Neural cell (in vitro differentiated cells): Measurements from ENCODE around the gene PLA2G2C. TPM values are rescaled to one million over a fixed set of nuclear protein-coding genes. Genes with fewer than 3 reads are reported as not detected.

ENCODE experiments used
- H2AFZ ChIP-seq: fragments of 200-600, 300-800 bp; sonication (generic), shearing (Covaris generic); 2 replicates; pipeline ENCODE4 v1.6.0; 2014; ENCODE audit warnings: low read depth, mild to moderate bottlenecking, antibody characterized with exemption, low read length, moderate library complexity
- H3F3A ChIP-seq: fragments of 200-600 bp; shearing (Covaris generic); 2 replicates; pipeline ENCODE4 v1.6.1; 2016; ENCODE audit warnings: mild to moderate bottlenecking, moderate library complexity, mixed read lengths, antibody characterized with exemption, low read length; ENCODE audit not compliant: insufficient read depth, poor library complexity, severe bottlenecking
- H3K27ac ChIP-seq: fragments of 200-600, 300-800 bp; sonication (generic), shearing (Covaris generic); 2 replicates; pipeline ENCODE4 v1.5.1; 2014; ENCODE audit warnings: mild to moderate bottlenecking, low read length, moderate library complexity
- H3K27me3 ChIP-seq: fragments of 300-800, 200-600 bp; sonication (generic), shearing (Covaris generic); 2 replicates; pipeline ENCODE4 v1.6.0; 2014; ENCODE audit warnings: mild to moderate bottlenecking, low read depth, low read length, moderate library complexity; ENCODE audit not compliant: insufficient read depth
- H3K36me3 ChIP-seq: fragments of 300-800, 200-600 bp; sonication (generic), shearing (Covaris generic); 2 replicates; pipeline ENCODE4 v1.5.1; 2014; ENCODE audit warnings: mild to moderate bottlenecking, antibody characterized with exemption, low read length, moderate library complexity; ENCODE audit not compliant: insufficient read depth
- H3K4me2 ChIP-seq: fragments of 300-800, 200-600 bp; sonication (generic), shearing (Covaris generic); 2 replicates; pipeline ENCODE4 v1.6.0; 2014; ENCODE audit warnings: mild to moderate bottlenecking, low read length
- H3K4me3 ChIP-seq: fragments of 300-800, 200-600 bp; sonication (generic), shearing (Covaris generic); 2 replicates; pipeline ENCODE4 v1.5.1; 2014; ENCODE audit warnings: mild to moderate bottlenecking, low read length, moderate library complexity
- H3K79me2 ChIP-seq: fragments of 200-600 bp; shearing (Covaris generic); replicated peaks from 2 replicates; pipeline ENCODE4 v1.6.0; 2014; ENCODE audit warnings: mild to moderate bottlenecking, low read length, moderate library complexity; ENCODE audit not compliant: insufficient read depth
- H3K9ac ChIP-seq: fragments of 300-800, 200-600 bp; sonication (generic), shearing (Covaris generic); 2 replicates; pipeline ENCODE4 v1.6.1; 2016; ENCODE audit warnings: mild to moderate bottlenecking, low read length, mixed read lengths
- H3K9me2 ChIP-seq: fragments of 200-600 bp; shearing (Covaris generic); 2 replicates; pipeline ENCODE4 v1.6.1; 2016; ENCODE audit warnings: mild to moderate bottlenecking, low read length, mixed read lengths; ENCODE audit not compliant: insufficient read depth
- H3K9me3 ChIP-seq: fragments of 200-600, 300-800 bp; sonication (generic), shearing (Covaris generic); 2 replicates; pipeline ENCODE4 v1.6.1; 2016; ENCODE audit warnings: mild to moderate bottlenecking, mixed run types, low read length, moderate library complexity, mixed read lengths
- H4K20me1 ChIP-seq: fragments of 200-600 bp; shearing (Covaris generic); 2 replicates; pipeline ENCODE4 v1.6.1; 2016; ENCODE audit warnings: mild to moderate bottlenecking, mixed run types; ENCODE audit not compliant: insufficient read depth
- EP300 ChIP-seq: fragments of 450-650 bp; conservative IDR thresholded peaks from 2 replicates; pipeline ENCODE4 v1.6.1; 2014; ENCODE audit warnings: antibody characterized with exemption, mild to moderate bottlenecking, moderate library complexity; ENCODE audit not compliant: poor library complexity, severe bottlenecking
- EZH2 ChIP-seq: fragments of 200-600, 300-800 bp; shearing (Covaris generic), sonication (generic); IDR thresholded peaks from 2 replicates; pipeline ENCODE4 v1.6.1; 2014; ENCODE audit warnings: antibody characterized with exemption, low read length, borderline replicate concordance, mild to moderate bottlenecking; ENCODE audit not compliant: insufficient read depth, poor library complexity, severe bottlenecking
- MXI1 ChIP-seq: fragments of 450-650 bp; conservative IDR thresholded peaks from 2 replicates; pipeline ENCODE4 v1.6.1; 2014; ENCODE audit warnings: antibody characterized with exemption, mild to moderate bottlenecking; ENCODE audit not compliant: poor library complexity, severe bottlenecking
- POLR2AphosphoS5 ChIP-seq: IDR thresholded peaks from 2 replicates; pipeline ENCODE4 v1.6.1; 2012
- RAD21 ChIP-seq: fragments of 450-650 bp; conservative IDR thresholded peaks from 2 replicates; pipeline ENCODE4 v1.6.1; 2014; ENCODE audit warnings: antibody characterized with exemption, mild to moderate bottlenecking, moderate library complexity
- SMC3 ChIP-seq: fragments of 450-650 bp; conservative IDR thresholded peaks from 2 replicates; pipeline ENCODE4 v1.6.1; 2014; ENCODE audit warnings: antibody characterized with exemption, mild to moderate bottlenecking, moderate library complexity; ENCODE audit not compliant: poor library complexity
- TAF1 ChIP-seq: IDR thresholded peaks from 2 replicates; pipeline ENCODE4 v1.6.1; 2012; ENCODE audit warnings: low read depth
- polyA plus RNA-seq: library from polyadenylated mRNA; depleted of rRNA; stranded (reverse); fragments of >200 nt; gene quantifications from 2 replicates; pipeline ENCODE4 v1.2.3, GENCODE V29; 2014
- TF ChIP-seq, protein P1 (sequence below): IDR thresholded peaks from 2 replicates; pipeline ENCODE4 v1.6.1; 2012; ENCODE audit warnings: borderline replicate concordance
- TF ChIP-seq, protein P2 (sequence below): fragments of 450-650 bp; IDR thresholded peaks from 2 replicates; pipeline ENCODE4 v1.5.1; 2014; ENCODE audit warnings: antibody characterized with exemption, mild to moderate bottlenecking, moderate library complexity; ENCODE audit not compliant: poor library complexity, severe bottlenecking

PLA2G2C gene
- polyA plus RNA-seq, 1 donor from 2014 or later, result not detected

DNA sequence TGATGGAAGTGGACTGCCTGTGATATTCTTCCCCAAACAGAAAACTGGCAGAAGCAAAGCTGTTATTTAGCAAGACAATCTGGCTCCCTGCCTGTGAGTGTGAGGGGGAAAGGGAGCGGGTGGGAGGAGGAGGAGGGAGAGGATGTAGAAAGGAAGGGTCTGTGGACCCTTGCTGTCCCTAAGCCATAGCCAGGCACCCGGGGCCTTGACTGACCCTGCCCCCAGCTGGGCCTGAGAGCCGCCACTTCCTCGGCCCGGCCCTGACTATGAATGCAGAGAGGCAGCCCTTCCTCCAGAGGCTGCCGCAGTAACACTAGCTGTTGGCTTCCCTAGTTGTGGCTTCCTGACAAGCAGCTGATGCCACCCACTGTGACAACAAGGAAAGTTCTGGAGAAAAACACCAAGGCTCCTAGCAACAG lies 33.3 kb downstream of the PLA2G2C start:
- Histone ChIP-seq H3K79me2 (no peaks in the 10 kb centered on the region), H4K20me1 (no peaks in the 10 kb centered on the region), H2AFZ (no peak overlapping the region), H3K27ac (no peak overlapping the region), H3K36me3 (no peaks in the 10 kb centered on the region), H3K4me2 (no peak overlapping the region), H3K27me3 (no peaks in the 10 kb centered on the region), H3K9ac (peak overlapping the region; percentile 25), H3K9me3 (no peaks in the 10 kb centered on the region), H3F3A (no peaks in the 10 kb centered on the region), H3K4me3 (no peak overlapping the region), H3K9me2 (no peaks in the 10 kb centered on the region)
- TF ChIP-seq, protein P1, sequence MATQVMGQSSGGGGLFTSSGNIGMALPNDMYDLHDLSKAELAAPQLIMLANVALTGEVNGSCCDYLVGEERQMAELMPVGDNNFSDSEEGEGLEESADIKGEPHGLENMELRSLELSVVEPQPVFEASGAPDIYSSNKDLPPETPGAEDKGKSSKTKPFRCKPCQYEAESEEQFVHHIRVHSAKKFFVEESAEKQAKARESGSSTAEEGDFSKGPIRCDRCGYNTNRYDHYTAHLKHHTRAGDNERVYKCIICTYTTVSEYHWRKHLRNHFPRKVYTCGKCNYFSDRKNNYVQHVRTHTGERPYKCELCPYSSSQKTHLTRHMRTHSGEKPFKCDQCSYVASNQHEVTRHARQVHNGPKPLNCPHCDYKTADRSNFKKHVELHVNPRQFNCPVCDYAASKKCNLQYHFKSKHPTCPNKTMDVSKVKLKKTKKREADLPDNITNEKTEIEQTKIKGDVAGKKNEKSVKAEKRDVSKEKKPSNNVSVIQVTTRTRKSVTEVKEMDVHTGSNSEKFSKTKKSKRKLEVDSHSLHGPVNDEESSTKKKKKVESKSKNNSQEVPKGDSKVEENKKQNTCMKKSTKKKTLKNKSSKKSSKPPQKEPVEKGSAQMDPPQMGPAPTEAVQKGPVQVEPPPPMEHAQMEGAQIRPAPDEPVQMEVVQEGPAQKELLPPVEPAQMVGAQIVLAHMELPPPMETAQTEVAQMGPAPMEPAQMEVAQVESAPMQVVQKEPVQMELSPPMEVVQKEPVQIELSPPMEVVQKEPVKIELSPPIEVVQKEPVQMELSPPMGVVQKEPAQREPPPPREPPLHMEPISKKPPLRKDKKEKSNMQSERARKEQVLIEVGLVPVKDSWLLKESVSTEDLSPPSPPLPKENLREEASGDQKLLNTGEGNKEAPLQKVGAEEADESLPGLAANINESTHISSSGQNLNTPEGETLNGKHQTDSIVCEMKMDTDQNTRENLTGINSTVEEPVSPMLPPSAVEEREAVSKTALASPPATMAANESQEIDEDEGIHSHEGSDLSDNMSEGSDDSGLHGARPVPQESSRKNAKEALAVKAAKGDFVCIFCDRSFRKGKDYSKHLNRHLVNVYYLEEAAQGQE, result no peak
- no peak for TF ChIP-seq EZH2
- TF ChIP-seq, protein P2, sequence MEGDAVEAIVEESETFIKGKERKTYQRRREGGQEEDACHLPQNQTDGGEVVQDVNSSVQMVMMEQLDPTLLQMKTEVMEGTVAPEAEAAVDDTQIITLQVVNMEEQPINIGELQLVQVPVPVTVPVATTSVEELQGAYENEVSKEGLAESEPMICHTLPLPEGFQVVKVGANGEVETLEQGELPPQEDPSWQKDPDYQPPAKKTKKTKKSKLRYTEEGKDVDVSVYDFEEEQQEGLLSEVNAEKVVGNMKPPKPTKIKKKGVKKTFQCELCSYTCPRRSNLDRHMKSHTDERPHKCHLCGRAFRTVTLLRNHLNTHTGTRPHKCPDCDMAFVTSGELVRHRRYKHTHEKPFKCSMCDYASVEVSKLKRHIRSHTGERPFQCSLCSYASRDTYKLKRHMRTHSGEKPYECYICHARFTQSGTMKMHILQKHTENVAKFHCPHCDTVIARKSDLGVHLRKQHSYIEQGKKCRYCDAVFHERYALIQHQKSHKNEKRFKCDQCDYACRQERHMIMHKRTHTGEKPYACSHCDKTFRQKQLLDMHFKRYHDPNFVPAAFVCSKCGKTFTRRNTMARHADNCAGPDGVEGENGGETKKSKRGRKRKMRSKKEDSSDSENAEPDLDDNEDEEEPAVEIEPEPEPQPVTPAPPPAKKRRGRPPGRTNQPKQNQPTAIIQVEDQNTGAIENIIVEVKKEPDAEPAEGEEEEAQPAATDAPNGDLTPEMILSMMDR, result no peak
- no peak for TF ChIP-seq SMC3
- no peak for TF ChIP-seq MXI1
- no peak for TF ChIP-seq RAD21
- no peak for TF ChIP-seq TAF1
- no peak for TF ChIP-seq EP300
- TF ChIP-seq POLR2AphosphoS5, result no peak

DNA sequence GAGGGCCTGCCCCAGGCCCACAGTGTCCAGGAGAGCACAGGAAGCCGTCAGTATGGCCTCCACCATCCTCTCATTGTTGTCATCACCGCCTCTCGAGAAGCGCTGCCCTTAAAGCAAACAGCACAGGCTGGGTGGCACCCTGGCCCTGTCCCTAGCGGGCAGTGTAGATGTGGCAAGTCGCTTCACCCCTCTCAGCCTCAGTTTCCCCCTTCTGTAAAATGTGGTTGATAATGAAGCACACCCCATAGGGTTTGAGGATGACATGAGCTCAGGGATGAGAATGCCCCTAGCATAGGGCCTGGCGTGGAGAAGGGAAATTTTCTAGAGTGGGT lies 33.8 kb downstream of the PLA2G2C start:
- Histone ChIP-seq H4K20me1 (no peaks in the 10 kb centered on the region), H3K9ac (peak overlapping the region; percentile 25), H3K4me3 (peak overlapping the region; percentile 56), H3K9me2 (no peaks in the 10 kb centered on the region), H3K9me3 (no peaks in the 10 kb centered on the region), H3K27me3 (no peaks in the 10 kb centered on the region), H3K27ac (no peak overlapping the region), H3K4me2 (no peak overlapping the region), H3K79me2 (no peaks in the 10 kb centered on the region), H2AFZ (no peak overlapping the region), H3K36me3 (no peaks in the 10 kb centered on the region), H3F3A (no peaks in the 10 kb centered on the region)
- TF ChIP-seq, protein P1, result no peak
- no peak for TF ChIP-seq RAD21
- TF ChIP-seq MXI1, result no peak
- TF ChIP-seq EZH2, result no peak
- no peak for TF ChIP-seq SMC3
- TF ChIP-seq TAF1, result no peak
- TF ChIP-seq, protein P2, result no peak
- no peak for TF ChIP-seq EP300
- TF ChIP-seq POLR2AphosphoS5, result no peak
